ENCODE data around the gene LGR6.

DNA sequence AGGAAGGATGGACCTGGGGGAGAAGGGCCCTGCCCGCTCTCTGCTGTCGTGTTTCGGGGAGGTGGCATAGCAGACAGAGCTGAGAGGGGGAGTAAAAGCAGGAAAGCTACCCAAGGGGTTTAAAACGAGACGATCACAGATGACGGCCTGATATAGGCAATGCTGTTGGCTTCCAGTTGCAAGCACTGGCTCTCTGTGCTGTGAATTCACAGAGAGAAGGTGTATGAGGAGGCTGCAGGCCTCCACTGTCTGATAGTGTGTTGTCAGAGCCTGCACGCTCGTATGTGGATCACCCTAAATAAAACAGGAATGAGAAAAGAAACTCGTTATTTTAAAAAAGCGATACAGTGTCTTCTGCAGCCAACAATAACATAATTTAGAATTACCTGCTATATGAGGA, 57.4 kb downstream of the LGR6 start:
- TF ChIP-seq, protein P1, sequence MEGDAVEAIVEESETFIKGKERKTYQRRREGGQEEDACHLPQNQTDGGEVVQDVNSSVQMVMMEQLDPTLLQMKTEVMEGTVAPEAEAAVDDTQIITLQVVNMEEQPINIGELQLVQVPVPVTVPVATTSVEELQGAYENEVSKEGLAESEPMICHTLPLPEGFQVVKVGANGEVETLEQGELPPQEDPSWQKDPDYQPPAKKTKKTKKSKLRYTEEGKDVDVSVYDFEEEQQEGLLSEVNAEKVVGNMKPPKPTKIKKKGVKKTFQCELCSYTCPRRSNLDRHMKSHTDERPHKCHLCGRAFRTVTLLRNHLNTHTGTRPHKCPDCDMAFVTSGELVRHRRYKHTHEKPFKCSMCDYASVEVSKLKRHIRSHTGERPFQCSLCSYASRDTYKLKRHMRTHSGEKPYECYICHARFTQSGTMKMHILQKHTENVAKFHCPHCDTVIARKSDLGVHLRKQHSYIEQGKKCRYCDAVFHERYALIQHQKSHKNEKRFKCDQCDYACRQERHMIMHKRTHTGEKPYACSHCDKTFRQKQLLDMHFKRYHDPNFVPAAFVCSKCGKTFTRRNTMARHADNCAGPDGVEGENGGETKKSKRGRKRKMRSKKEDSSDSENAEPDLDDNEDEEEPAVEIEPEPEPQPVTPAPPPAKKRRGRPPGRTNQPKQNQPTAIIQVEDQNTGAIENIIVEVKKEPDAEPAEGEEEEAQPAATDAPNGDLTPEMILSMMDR (IDR thresholded peaks at IDR 0.05), result no peak
- TF ChIP-seq POLR2A (IDR thresholded peaks at IDR 0.05), result no peak

All from right lobe of liver (tissue), 4 donors.